ENCODE data around the gene FAM200A. TPM values are rescaled to one million over a fixed set of nuclear protein-coding genes. Genes with fewer than 3 reads are reported as not detected.

The FAM200A gene
- total RNA-seq = 5.4 and 6.6 TPM in 2 replicates

GRCh38 chr7:99551767-99552463 lies at the start of gene FAM200A:
Gene FAM200A, minus strand, starts transcription at chr7:99552114. Its CDS starts 3,707 bp downstream, at chr7:99548407.

GRCh38 chr7:99597762-99598501 lies 46.0 kb upstream of the FAM200A start, which contains the start of gene TMEM225B:
Gene TMEM225B, plus strand, starts transcription at chr7:99598267. Its CDS starts 6,122 bp downstream, at chr7:99604389.

GRCh38 chr7:99558306-99559174 lies 6.6 kb upstream of the FAM200A start, which contains the start of gene ZNF655:
Gene ZNF655, plus strand, starts transcription at chr7:99558642. Its CDS starts 1,918 bp downstream, at chr7:99560560.

GRCh38 chr7:99504603-99505323 lies 47.2 kb downstream of the FAM200A start, which contains the start of gene ZKSCAN5:
Gene ZKSCAN5, plus strand, starts transcription at chr7:99504662. Its CDS starts 1,383 bp downstream, at chr7:99506045.

GRCh38 chr7:99499721-99500636 lies 51.9 kb downstream of the FAM200A start, which contains the start of gene ZNF394:
Gene ZNF394, minus strand, starts transcription at chr7:99500281. Its CDS starts 188 bp downstream, at chr7:99500093.

Other genes with a start within 250 kb of the FAM200A start
- 172 and 192 TPM in 2 replicates for gene ARPC1A, start 226.2 kb downstream of the FAM200A start, total RNA-seq
- 255 and 334 TPM in 2 replicates for gene ARPC1B, start 177.4 kb downstream of the FAM200A start, total RNA-seq
- gene PDAP1, start 143.5 kb downstream of the FAM200A start, total RNA-seq = 62.4 and 97.4 TPM in 2 replicates
- 115 and 116 TPM in 2 replicates for gene BUD31, start 143.1 kb downstream of the FAM200A start, total RNA-seq
- 4.6 and 6.3 TPM in 2 replicates for gene PTCD1, start 113.3 kb downstream of the FAM200A start, total RNA-seq
- gene CPSF4, start 113.2 kb downstream of the FAM200A start, total RNA-seq = 22.8 and 32.4 TPM in 2 replicates
- 1,133 and 1,208 TPM in 2 replicates for gene ATP5MF, start 85.9 kb downstream of the FAM200A start, total RNA-seq
- 1.9 and 6.5 TPM in 2 replicates for gene ZNF789, start 79.2 kb downstream of the FAM200A start, total RNA-seq
- 16.2 and 17.6 TPM in 2 replicates for gene ZNF394, start 51.8 kb downstream of the FAM200A start, total RNA-seq
- gene ZKSCAN5, start 47.5 kb downstream of the FAM200A start, total RNA-seq = 6.8 and 12.2 TPM in 2 replicates
- gene ZNF655, start 6.5 kb upstream of the FAM200A start, total RNA-seq = 37.7 and 75.7 TPM in 2 replicates
- gene TMEM225B, start 46.2 kb upstream of the FAM200A start, total RNA-seq = 0.23 and 4.2 TPM in 2 replicates
- gene ZSCAN25, start 64.8 kb upstream of the FAM200A start, total RNA-seq = 7.8 and 10.1 TPM in 2 replicates
- 0.43 TPM in 1 of 2 replicates, not detected in the other for gene CYP3A5, start 127.9 kb upstream of the FAM200A start, total RNA-seq
- gene CYP3A7, start 183.1 kb upstream of the FAM200A start, total RNA-seq = 1.0 TPM in 1 of 2 replicates, not detected in the other
- not detected in 2 replicates for gene CYP3A4, start 232.1 kb upstream of the FAM200A start, total RNA-seq